SKM-1 treated with dmso at 0.1 percent for 144 hours (cell line): Measurements from ENCODE around the gene ZNF503.

Experiments
- DNase-seq: peaks from one replicate; lab custom pipeline; 2025; ENCODE audit not compliant: unreplicated experiment; lab: John Stamatoyannopoulos, UW

Gene ZNF503

GRCh38 chr10:75356484-75356883, 45.1 kb downstream of the ZNF503 start:
- no peak for DNase-seq

GRCh38 chr10:75355706-75356105, 45.9 kb downstream of the ZNF503 start:
- DNase-seq: no peak

- DNase-seq: no peak
Measured at GRCh38 chr10:75353183-75353582, 48.4 kb downstream of the ZNF503 start.

- DNase-seq: no peak
Measured at GRCh38 chr10:75352650-75353049, 48.9 kb downstream of the ZNF503 start.

- DNase-seq: no peak
Measured at GRCh38 chr10:75351637-75352036, 49.9 kb downstream of the ZNF503 start.

GRCh38 chr10:75350791-75351190, 50.8 kb downstream of the ZNF503 start:
- DNase-seq: no peak
